Neuronal stem cell (in vitro differentiated cells): ENCODE measurements around the gene PCGF3.
"Not testable (repeated sequence)": the region's sequence is repeated elsewhere in the genome, so short reads cannot be mapped to it uniquely, and the experiment has no call there.

ENCODE experiments used
- DNase-seq: peaks from one replicate; pipeline ENCODE4 v3.0.0-alpha.2; 2013; ENCODE audit warnings: low spot score
- H2AFZ ChIP-seq: one replicate; pipeline ENCODE4 v1.6.1; 2013; ENCODE audit warnings: mild to moderate bottlenecking, low read length, inconsistent platforms
- H2AK5ac ChIP-seq: 2 replicates; pipeline ENCODE4 v1.6.1; 2013; ENCODE audit warnings: low read depth, mild to moderate bottlenecking, inconsistent platforms, low read length, moderate library complexity, mixed read lengths
- H2BK120ac ChIP-seq: 2 replicates; pipeline ENCODE4 v1.6.1; 2013; ENCODE audit warnings: low read depth, mild to moderate bottlenecking, inconsistent platforms, low read length, moderate library complexity, mixed read lengths
- H2BK12ac ChIP-seq: one replicate; pipeline ENCODE4 v1.6.1; 2013; ENCODE audit warnings: low read length, inconsistent platforms
- H2BK15ac ChIP-seq: 2 replicates; pipeline ENCODE4 v1.6.1; 2013; ENCODE audit warnings: mild to moderate bottlenecking, low read length, inconsistent platforms, mixed read lengths
- H2BK5ac ChIP-seq: one replicate; pipeline ENCODE4 v1.6.1; 2013; ENCODE audit warnings: inconsistent platforms, mild to moderate bottlenecking, low read length, moderate library complexity
- H3K14ac ChIP-seq: one replicate; pipeline ENCODE4 v1.6.1; 2013; ENCODE audit warnings: low read length, inconsistent platforms
- H3K18ac ChIP-seq: 2 replicates; pipeline ENCODE4 v1.6.1; 2013; ENCODE audit warnings: low read length, inconsistent platforms
- H3K23ac ChIP-seq: 2 replicates; pipeline ENCODE4 v1.6.1; 2013; ENCODE audit warnings: low read depth, mild to moderate bottlenecking, mixed read lengths, low read length, inconsistent platforms; ENCODE audit not compliant: poor library complexity
- H3K27ac ChIP-seq: replicated peaks from 3 replicates; pipeline ENCODE4 v1.5.1; 2013; ENCODE audit warnings: low read length, inconsistent platforms
- H3K27me3 ChIP-seq, 3 experiments: 2 replicates each; pipeline ENCODE4 v1.6.1; 2013; ENCODE audit warnings: low read length in 3 of 3, mild to moderate bottlenecking in 2 of 3, inconsistent platforms in 1 of 3, low read depth in 1 of 3, mixed read lengths in 1 of 3, moderate library complexity in 1 of 3; ENCODE audit not compliant: control insufficient read depth in 3 of 3, insufficient read depth in 3 of 3
- H3K36me3 ChIP-seq, 2 donors: replicated peaks in 1 of 2; 2 replicates each; pipeline ENCODE4 v1.6.1; 2013; ENCODE audit warnings: low read length in 2 of 2; ENCODE audit not compliant: control insufficient read depth in 2 of 2, insufficient read depth in 2 of 2
- H3K4ac ChIP-seq: 2 replicates; pipeline ENCODE4 v1.6.1; 2013; ENCODE audit warnings: inconsistent platforms, mild to moderate bottlenecking, low read length, moderate library complexity
- H3K4me1 ChIP-seq, 2 donors: 1 replicate in 1 of 2; 2 replicates in 1 of 2; pipeline ENCODE4 v1.6.1; 2013; ENCODE audit warnings: low read length in 2 of 2, low read depth in 1 of 2; ENCODE audit not compliant: control insufficient read depth in 2 of 2, insufficient read depth in 1 of 2
- H3K4me2 ChIP-seq: one replicate; pipeline ENCODE4 v1.6.1; 2013; ENCODE audit warnings: mild to moderate bottlenecking, low read length, inconsistent platforms; ENCODE audit not compliant: insufficient read depth, poor library complexity, severe bottlenecking
- H3K4me3 ChIP-seq, 2 donors: 2 replicates each; pipeline ENCODE4 v1.5.1; 2013; ENCODE audit warnings: low read length in 2 of 2, mild to moderate bottlenecking in 2 of 2, inconsistent platforms in 1 of 2, moderate library complexity in 1 of 2
- H3K79me1 ChIP-seq: one replicate; pipeline ENCODE4 v1.6.1; 2013; ENCODE audit warnings: low read depth, mild to moderate bottlenecking, inconsistent platforms, low read length, moderate library complexity
- H3K9ac ChIP-seq: one replicate; pipeline ENCODE4 v1.6.1; 2013; ENCODE audit warnings: mild to moderate bottlenecking, low read depth, low read length, inconsistent platforms; ENCODE audit not compliant: poor library complexity
- H3K9me3 ChIP-seq, 2 donors: replicated peaks in 1 of 2; 2 replicates each; pipeline versions ENCODE3 to v1.6.1; 2013; ENCODE audit warnings: low read length in 2 of 2, mild to moderate bottlenecking in 2 of 2, inconsistent platforms in 1 of 2, low read depth in 1 of 2, mixed read lengths in 1 of 2, moderate library complexity in 1 of 2; ENCODE audit not compliant: control insufficient read depth in 2 of 2, insufficient read depth in 1 of 2
- H4K8ac ChIP-seq: one replicate; pipeline ENCODE4 v1.6.1; 2013; ENCODE audit warnings: low read depth, mild to moderate bottlenecking, inconsistent platforms, low read length, moderate library complexity
- H4K91ac ChIP-seq: one replicate; pipeline ENCODE4 v1.6.1; 2013; ENCODE audit warnings: low read length, low read depth, mild to moderate bottlenecking, inconsistent platforms; ENCODE audit not compliant: poor library complexity
- WGBS, 2 donors: extraction: QIAGEN DNeasy Blood & Tissue Kit; methylation state at CpG; one replicate each; pipeline ENCODE4 v1.1.7; 2013; ENCODE audit warnings: missing lambda C conversion rate in 2 of 2, mixed read lengths in 1 of 2; ENCODE audit not compliant: insufficient read length in 2 of 2, insufficient replicate concordance in 1 of 2; ENCODE audit errors: extremely low coverage in 2 of 2; 5-methylcytosine and 5-hydroxymethylcytosine counted together

PCGF3 gene

DNA sequence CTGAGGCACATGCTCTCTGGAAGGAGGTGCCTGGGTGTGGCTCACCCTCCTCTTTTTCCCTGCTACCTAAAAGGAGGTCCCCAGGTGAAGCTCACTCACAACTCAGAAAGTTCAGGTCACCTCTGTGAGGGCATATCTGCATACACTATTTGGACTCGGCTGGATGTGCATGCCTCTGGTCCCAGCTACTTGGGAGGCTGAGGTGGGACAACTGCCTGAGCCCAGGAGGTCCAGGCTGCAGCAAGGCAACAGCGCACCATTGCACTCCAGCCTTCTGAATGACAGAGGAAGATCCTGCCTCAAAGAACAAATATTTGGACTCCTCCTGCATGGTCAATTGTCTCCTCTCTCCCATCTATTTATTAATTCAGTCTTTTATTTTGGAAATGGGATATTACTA lies 73.9 kb downstream of the PCGF3 start:
- no peak for DNase-seq
- Histone ChIP-seq H2AFZ (no peak overlapping the region), H3K9ac (no peak overlapping the region), H3K4ac (no peak overlapping the region), H3K4me2 (no peak overlapping the region), H3K9me3 (peaks cover 2 to 3% of the 10 kb centered on the region in 2 donors), H3K4me1 (peaks cover 11 to 12% of the 10 kb centered on the region in 2 donors), H3K18ac (no peak overlapping the region), H3K79me1 (peaks cover 23% of the 10 kb centered on the region), H3K36me3 (peaks cover 24 to 62% of the 10 kb centered on the region in 2 donors), H2BK12ac (no peak overlapping the region), H3K27me3 (peaks cover 4 to 15% (median 5%) of the 10 kb centered on the region in 3 experiments), H2BK15ac (no peak overlapping the region), H3K14ac (no peak overlapping the region), H3K4me3 (peak overlapping the region in 1 of 2 donors; percentile 53), H3K23ac (no peak overlapping the region), H2BK120ac (no peak overlapping the region), H2AK5ac (no peak overlapping the region), H2BK5ac (no peak overlapping the region), H4K8ac (no peak overlapping the region), H4K91ac (no peak overlapping the region), H3K27ac (no peak overlapping the region)
- no CpG with 5 or more reads among the region's 2 CpGs for WGBS, 2 donors

DNA sequence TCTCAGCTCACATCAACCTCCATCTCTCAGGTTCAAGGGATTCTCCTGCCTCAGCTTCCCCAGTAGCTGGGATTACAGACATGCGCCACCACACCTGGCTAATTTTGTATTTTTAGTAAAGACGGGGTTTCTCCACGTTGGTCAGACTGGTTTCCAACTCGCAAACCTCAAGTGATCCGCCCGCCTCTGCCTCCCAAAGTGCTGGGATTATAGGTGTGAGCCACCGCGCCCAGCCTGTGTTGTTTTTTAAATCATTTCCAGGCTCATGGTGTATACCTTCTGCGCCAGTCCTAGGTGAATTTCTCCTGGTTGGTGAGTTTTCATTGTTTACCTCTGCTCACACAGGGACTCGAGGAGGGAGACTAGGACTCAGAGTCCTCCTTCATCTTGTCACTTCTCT lies 74.6 kb downstream of the PCGF3 start:
- not testable (repeated sequence) for H3K4ac ChIP-seq, DNase-seq, H2BK5ac ChIP-seq, H3K9ac ChIP-seq, H2AFZ ChIP-seq, H2BK120ac ChIP-seq, H2AK5ac ChIP-seq, H3K9me3 ChIP-seq, H4K8ac ChIP-seq, H4K91ac ChIP-seq, H3K27ac ChIP-seq, H3K14ac ChIP-seq, H2BK15ac ChIP-seq, H3K23ac ChIP-seq, H2BK12ac ChIP-seq, H3K18ac ChIP-seq
- Histone ChIP-seq H3K36me3 (peaks cover 24 to 55% of the 10 kb centered on the region in 2 donors), H3K4me2 (peak overlapping the region; percentile 78), H3K79me1 (peaks cover 23% of the 10 kb centered on the region), H3K27me3 (peaks cover 11 to 22% (median 12%) of the 10 kb centered on the region in 3 experiments), H3K4me1 (peaks cover 11 to 14% of the 10 kb centered on the region in 2 donors), H3K4me3 (peak overlapping the region in 1 of 2 donors; percentile 98)
- no CpG with 5 or more reads among the region's 10 CpGs for WGBS, 2 donors

DNA sequence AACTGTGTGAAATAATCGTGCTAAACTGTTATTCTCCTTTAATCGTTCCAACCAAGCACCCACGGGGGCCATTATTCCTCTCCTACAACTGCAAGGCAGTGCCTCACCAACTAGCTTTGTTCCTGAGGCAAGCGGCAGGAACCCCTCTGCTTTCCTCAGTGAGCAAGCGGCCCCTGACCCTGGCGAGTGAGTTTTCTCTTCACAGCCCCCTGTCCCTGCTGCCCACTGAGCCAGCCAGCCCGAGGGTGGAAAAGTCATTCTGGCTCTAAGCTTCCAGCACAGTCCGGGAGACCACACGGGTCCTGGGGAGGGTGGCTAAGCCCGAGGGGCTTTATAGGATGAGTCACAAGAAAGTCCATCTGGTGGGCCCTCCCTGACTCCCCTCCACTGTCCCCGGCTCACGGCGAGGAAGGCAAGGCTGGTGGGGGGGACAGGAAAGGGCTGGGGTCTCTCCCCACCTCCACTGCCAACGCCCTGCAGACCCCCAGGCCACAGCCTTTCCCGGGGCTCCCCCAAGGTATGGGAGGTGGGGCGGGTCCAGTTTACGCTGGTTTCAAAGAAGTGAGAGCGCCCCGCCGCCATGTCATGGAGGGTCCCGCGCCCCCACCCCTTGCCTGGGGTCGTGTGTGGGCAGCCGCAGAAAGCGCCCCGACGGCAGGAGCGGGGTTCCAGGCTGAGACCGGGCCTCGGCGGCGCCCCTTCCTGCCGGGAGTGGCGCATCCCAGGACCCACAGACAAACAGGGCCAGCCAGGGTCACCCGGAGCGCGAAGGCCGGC lies 75.3 kb downstream of the PCGF3 start:
- Histone ChIP-seq H2AK5ac (peak overlapping the region; percentile 99), H3K79me1 (peaks cover 23% of the 10 kb centered on the region), H2AFZ (peak overlapping the region; percentile 99), H3K27ac (peak overlapping the region; percentile 87), H3K4me1 (peaks cover 11 to 14% of the 10 kb centered on the region in 2 donors), H4K8ac (peak overlapping the region; percentile 31), H3K14ac (peak overlapping the region; percentile 95), H3K9ac (peak overlapping the region; percentile 100), H3K18ac (peak overlapping the region; percentile 98), H4K91ac (peak overlapping the region; percentile 64), H2BK5ac (no peak overlapping the region), H2BK120ac (peak overlapping the region; percentile 68), H2BK15ac (no peak overlapping the region), H3K4me3 (peak overlapping the region; percentile 98 to 99), H3K9me3 (peaks cover 2 to 3% of the 10 kb centered on the region in 2 donors), H3K23ac (peak overlapping the region; percentile 100), H3K4me2 (peak overlapping the region; percentile 78), H3K27me3 (peaks cover 15 to 28% (median 16%) of the 10 kb centered on the region in 3 experiments), H3K4ac (peak overlapping the region; percentile 80), H3K36me3 (peaks cover 20 to 48% of the 10 kb centered on the region in 2 donors), H2BK12ac (no peak overlapping the region)
- WGBS, 2 donors = no CpG with 5 or more reads among the region's 38 CpGs
- DNase-seq = no peak

DNA sequence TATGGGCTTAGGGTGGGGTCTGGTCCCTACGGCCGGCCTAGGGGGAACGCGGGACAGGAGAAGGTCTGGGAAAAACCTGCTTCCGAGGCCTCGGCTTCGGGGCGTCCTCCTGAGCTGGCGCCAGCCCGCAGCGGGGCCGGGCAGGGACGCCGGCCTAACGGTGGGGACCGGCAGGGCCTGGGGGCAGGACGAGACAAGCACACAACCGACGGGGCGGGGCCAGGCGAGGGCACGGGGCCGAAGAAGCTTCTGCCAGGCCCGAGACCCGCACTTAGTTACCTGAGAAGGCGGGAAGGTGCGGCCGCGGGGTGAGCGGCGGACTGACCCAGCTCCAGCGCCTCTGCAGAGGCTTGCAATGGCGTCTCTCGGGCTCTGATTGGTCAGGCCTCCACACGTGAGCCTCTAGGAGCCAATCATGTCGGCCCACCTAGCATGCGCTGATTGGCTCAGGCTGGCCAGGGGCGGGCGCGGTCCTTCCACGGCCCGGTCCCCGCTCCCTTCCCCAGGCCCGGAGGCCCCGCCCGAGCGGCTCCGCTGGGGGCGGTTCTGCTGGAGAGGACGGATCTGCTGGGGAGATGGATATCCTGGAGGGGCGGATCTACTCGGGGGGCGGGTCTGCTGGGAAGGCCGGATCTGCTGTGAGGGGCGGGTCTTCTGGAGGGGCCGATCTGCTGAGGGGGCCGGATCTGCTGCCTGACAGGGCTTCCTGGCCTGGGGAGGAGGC lies 76.0 kb downstream of the PCGF3 start:
- H3K9me3 ChIP-seq = peaks cover 2 to 3% of the 10 kb centered on the region in 2 donors
- H3K4me2 ChIP-seq = peak overlapping the region; percentile 78
- DNase-seq = peak; percentile 99
- H3K4me3 ChIP-seq = peak overlapping the region; percentile 98 to 99
- peak overlapping the region; percentile 80 for H3K4ac ChIP-seq
- no peak overlapping the region for H2BK5ac ChIP-seq
- H4K8ac ChIP-seq = peak overlapping the region; percentile 97
- WGBS, 2 donors = no CpG with 5 or more reads among the region's 57 CpGs
- H2BK12ac ChIP-seq = peak overlapping the region; percentile 95
- H3K79me1 ChIP-seq = peaks cover 22% of the 10 kb centered on the region
- peak overlapping the region; percentile 100 for H3K23ac ChIP-seq
- H3K18ac ChIP-seq = peak overlapping the region; percentile 98
- H3K9ac ChIP-seq = peak overlapping the region; percentile 100
- peaks cover 15 to 36% (median 21%) of the 10 kb centered on the region in 3 experiments for H3K27me3 ChIP-seq
- H3K36me3 ChIP-seq = peaks cover 18 to 42% of the 10 kb centered on the region in 2 donors
- H2BK120ac ChIP-seq = peak overlapping the region; percentile 68
- peak overlapping the region; percentile 99 for H2AK5ac ChIP-seq
- H4K91ac ChIP-seq = peak overlapping the region; percentile 64
- peaks cover 11 to 14% of the 10 kb centered on the region in 2 donors for H3K4me1 ChIP-seq
- H2BK15ac ChIP-seq = no peak overlapping the region
- H3K27ac ChIP-seq = peak overlapping the region; percentile 87
- peak overlapping the region; percentile 95 for H3K14ac ChIP-seq
- peak overlapping the region; percentile 99 for H2AFZ ChIP-seq
